H1 (cell line): Measurements from ENCODE around the gene COL8A2. TPM values are rescaled to one million over a fixed set of nuclear protein-coding genes. Genes with fewer than 3 reads are reported as not detected.

ENCODE experiments used
- CTCF ChIA-PET: fragments of 300-600 bp; sonication (Branson Sonifier 250); formaldehyde crosslinking; loops from one replicate; lab custom pipeline; 2021; ENCODE audit not compliant: partially characterized antibody; lab: Charles Lee
- POLR2A ChIA-PET: fragments of 300-600 bp; sonication (Branson Sonifier 250); formaldehyde crosslinking; loops from one replicate; lab custom pipeline; 2021; ENCODE audit warnings: inconsistent platforms; ENCODE audit not compliant: partially characterized antibody; lab: Charles Lee
- DNase-seq, 2 experiments: peaks; one replicate each; pipeline versions ENCODE4 v3.0.0 to v3.0.0-alpha.2; 2010 to 2022; ENCODE audit warnings: low spot score in 2 of 2, low read depth in 1 of 2, mixed read lengths in 1 of 2
- FAIRE-seq: peaks from 2 replicates; lab custom pipeline; 2011; peaks lifted over from hg19 to GRCh38; lab: Jason Lieb, UNC
- H2AFZ ChIP-seq: 2 replicates; pipeline ENCODE4 v1.8.1; 2012; ENCODE audit warnings: low read length, inconsistent platforms
- H2AK5ac ChIP-seq: 2 replicates; pipeline ENCODE4 v1.6.1; 2013; ENCODE audit warnings: low read depth, low read length
- H2BK120ac ChIP-seq: replicated peaks from 2 replicates; pipeline ENCODE3; 2013; ENCODE audit warnings: low read depth, low read length, inconsistent platforms
- H2BK12ac ChIP-seq: 2 replicates; pipeline ENCODE4 v1.6.1; 2013; ENCODE audit warnings: low read depth, low read length
- H2BK15ac ChIP-seq: 2 replicates; pipeline ENCODE4 v1.6.1; 2013; ENCODE audit warnings: low read length
- H2BK20ac ChIP-seq: 2 replicates; pipeline ENCODE4 v1.6.1; 2013; ENCODE audit warnings: low read length
- H2BK5ac ChIP-seq: 2 replicates; pipeline ENCODE4 v1.6.1; 2013; ENCODE audit warnings: low read depth, low read length
- H3K14ac ChIP-seq: 2 replicates; pipeline ENCODE4 v1.6.1; 2013; ENCODE audit warnings: inconsistent platforms; ENCODE audit not compliant: insufficient read length
- H3K18ac ChIP-seq: 2 replicates; pipeline ENCODE4 v1.6.1; 2013; ENCODE audit warnings: low read length; ENCODE audit errors: extremely low read depth
- H3K23ac ChIP-seq: 2 replicates; pipeline ENCODE4 v1.6.1; 2013; ENCODE audit warnings: inconsistent platforms; ENCODE audit not compliant: insufficient read length
- H3K23me2 ChIP-seq: 2 replicates; pipeline ENCODE4 v1.6.1; 2013; ENCODE audit warnings: low read depth, low read length
- H3K27ac ChIP-seq: 2 replicates; pipeline ENCODE4 v1.6.1; 2011; ENCODE audit warnings: low read depth, low read length, inconsistent platforms
- H3K27me3 ChIP-seq, 4 experiments: replicated peaks in 1 of 4; 1 replicate in 1 of 4; 2 replicates in 3 of 4; pipeline versions ENCODE4 v1.6.1 to v1.8.1; 2011 to 2013; ENCODE audit warnings: low read length in 3 of 4, mild to moderate bottlenecking in 3 of 4, inconsistent platforms in 2 of 4, mixed read lengths in 2 of 4, moderate library complexity in 1 of 4; ENCODE audit not compliant: control insufficient read depth in 3 of 4, insufficient read depth in 3 of 4; ENCODE audit errors: extremely low read depth in 1 of 4
- H3K36me3 ChIP-seq, 4 experiments: 2 replicates each; pipeline versions ENCODE4 v1.6.1 to v1.8.1; 2011 to 2013; ENCODE audit warnings: mild to moderate bottlenecking in 4 of 4, low read length in 3 of 4, moderate library complexity in 2 of 4, control low read depth in 1 of 4, inconsistent platforms in 1 of 4; ENCODE audit not compliant: insufficient read depth in 4 of 4, control insufficient read depth in 2 of 4
- H3K4ac ChIP-seq: replicated peaks from 2 replicates; pipeline ENCODE3; 2013; ENCODE audit warnings: low read length, low read depth, mixed read lengths, inconsistent platforms; ENCODE audit not compliant: insufficient read length
- H3K4me1 ChIP-seq, 4 experiments: replicated peaks in 1 of 4; 1 replicate in 1 of 4; 2 replicates in 3 of 4; pipeline versions ENCODE4 v1.6.1 to v1.8.1; 2011 to 2013; ENCODE audit warnings: low read length in 3 of 4, inconsistent platforms in 2 of 4, mixed read lengths in 1 of 4; ENCODE audit not compliant: insufficient read depth in 4 of 4, control insufficient read depth in 3 of 4
- H3K4me2 ChIP-seq, 2 experiments: 2 replicates each; pipeline versions ENCODE4 v1.6.1 to v1.8.1; 2011 to 2013; ENCODE audit warnings: low read depth in 2 of 2, low read length in 2 of 2, control low read depth in 1 of 2, inconsistent platforms in 1 of 2, mild to moderate bottlenecking in 1 of 2; ENCODE audit not compliant: insufficient read depth in 1 of 2
- H3K4me3 ChIP-seq, 4 experiments: fragments of 200-600, 300-600 bp in 1 of 4; sonication (generic), shearing (Covaris generic), sonication (Bioruptor Twin) in 1 of 4; 2 replicates each; pipeline versions ENCODE4 v1.5.1 to v1.8.1; 2011 to 2016; ENCODE audit warnings: low read length in 4 of 4, low read depth in 3 of 4, control low read depth in 2 of 4, inconsistent platforms in 2 of 4, mild to moderate bottlenecking in 2 of 4, mixed read lengths in 1 of 4, moderate library complexity in 1 of 4; ENCODE audit not compliant: insufficient read depth in 2 of 4; ENCODE audit errors: extremely low read depth in 1 of 4
- H3K56ac ChIP-seq: replicated peaks from 2 replicates; pipeline ENCODE3; 2013; ENCODE audit warnings: low read depth, mild to moderate bottlenecking, mixed read lengths, low read length, inconsistent platforms; ENCODE audit not compliant: insufficient read length
- H3K79me1 ChIP-seq: 2 replicates; pipeline ENCODE4 v1.6.1; 2013; ENCODE audit warnings: low read depth, low read length, control low read depth
- H3K79me2 ChIP-seq, 2 experiments: 2 replicates each; pipeline versions ENCODE4 v1.6.1 to v1.8.1; 2012 to 2013; ENCODE audit warnings: low read length in 2 of 2, mild to moderate bottlenecking in 2 of 2, inconsistent platforms in 1 of 2; ENCODE audit not compliant: insufficient read depth in 2 of 2, control insufficient read depth in 1 of 2
- H3K9ac ChIP-seq, 4 experiments: replicated peaks in 1 of 4; 1 replicate in 1 of 4; 2 replicates in 3 of 4; pipeline versions ENCODE4 v1.6.1 to v1.8.1; 2011 to 2013; ENCODE audit warnings: low read depth in 3 of 4, low read length in 3 of 4, control low read depth in 2 of 4, mild to moderate bottlenecking in 2 of 4, moderate library complexity in 2 of 4, inconsistent platforms in 1 of 4; ENCODE audit errors: extremely low read depth in 1 of 4
- H3K9me3 ChIP-seq, 2 experiments: 2 replicates each; pipeline versions ENCODE4 v1.6.1 to v1.8.1; 2012 to 2013; ENCODE audit warnings: mild to moderate bottlenecking in 2 of 2, moderate library complexity in 2 of 2, control low read depth in 1 of 2, inconsistent platforms in 1 of 2, low read depth in 1 of 2, low read length in 1 of 2, mixed read lengths in 1 of 2; ENCODE audit not compliant: insufficient read depth in 2 of 2
- H4K20me1 ChIP-seq, 2 experiments: replicated peaks in 1 of 2; 2 replicates each; pipeline versions ENCODE3 to v1.8.1; 2011 to 2013; ENCODE audit warnings: inconsistent platforms in 2 of 2, low read length in 2 of 2, mild to moderate bottlenecking in 1 of 2; ENCODE audit not compliant: insufficient read depth in 2 of 2, control insufficient read depth in 1 of 2
- H4K5ac ChIP-seq: 2 replicates; pipeline ENCODE4 v1.6.1; 2013; ENCODE audit warnings: low read length, low read depth, mixed read lengths, inconsistent platforms; ENCODE audit not compliant: insufficient read length
- H4K8ac ChIP-seq: 2 replicates; pipeline ENCODE4 v1.8.0; 2013; ENCODE audit warnings: mild to moderate bottlenecking, moderate library complexity, low read length, inconsistent platforms; ENCODE audit not compliant: insufficient read depth; ENCODE audit errors: extremely low read depth
- H4K91ac ChIP-seq: replicated peaks from 2 replicates; pipeline ENCODE3; 2013; ENCODE audit warnings: low read length, mixed read lengths, inconsistent platforms; ENCODE audit not compliant: insufficient read length
- NANOG ChIP-seq: IDR thresholded peaks from 2 replicates; pipeline ENCODE4 v1.6.1; 2011; ENCODE audit warnings: low read length, low read depth, mild to moderate bottlenecking, inconsistent platforms; ENCODE audit not compliant: insufficient read depth, poor library complexity, severe bottlenecking
- WGBS, 2 experiments: shearing (Covaris generic) in 1 of 2; methylation state at CpG; one replicate each; pipeline versions ENCODE4 v1.1.6 to v1.1.7; 2013 to 2015; ENCODE audit warnings: low lambda C conversion rate in 2 of 2, mixed read lengths in 2 of 2, inconsistent platforms in 1 of 2, low coverage in 1 of 2, missing lambda C conversion rate in 1 of 2; ENCODE audit not compliant: insufficient replicate concordance in 2 of 2, insufficient coverage in 1 of 2, insufficient read length in 1 of 2; ENCODE audit errors: extremely low coverage in 1 of 2, missing lambda C conversion rate in 1 of 2; 5-methylcytosine and 5-hydroxymethylcytosine counted together
- polyA plus RNA-seq, 7 experiments: library from polyadenylated mRNA; depleted of rRNA in 3 of 7; stranded (reverse) in 5 of 7; unstranded in 2 of 7; fragments of >200 nt in 5 of 7; fragments of 200-250 nt in 2 of 7; gene quantifications; 1 replicate in 5 of 7; 2 replicates in 1 of 7; 4 replicates in 1 of 7; pipeline versions ENCODE4 v1.2.1 to v1.2.3, GENCODE V29; 2011 to 2013; ENCODE audit warnings: missing spikeins in 2 of 7, mixed read lengths in 2 of 7
- total RNA-seq: library from RNA; stranded (reverse); fragmentation: NEBNext Ultra II Directional; extraction: Animal tissue kit (Norgen Biotek cat#: 25700); gene quantifications from 2 replicates; pipeline ENCODE4 v1.2.1, GENCODE V29; 2021
- TF ChIP-seq, protein P1 (sequence below): IDR thresholded peaks from 2 replicates; pipeline ENCODE4 v1.6.1; 2012; ENCODE audit warnings: inconsistent platforms
- TF ChIP-seq, protein P2 (sequence below): IDR thresholded peaks from 2 replicates; pipeline ENCODE4 v1.6.1; 2011; ENCODE audit warnings: low read length, improper control_type of control experiment

COL8A2 gene
- total and polyA plus RNA-seq, 2 of the 8 experiments (the other 6 are each of a cell fraction or from before 2014, with no cell fraction given), result 2.1 to 2.8 TPM

DNA sequence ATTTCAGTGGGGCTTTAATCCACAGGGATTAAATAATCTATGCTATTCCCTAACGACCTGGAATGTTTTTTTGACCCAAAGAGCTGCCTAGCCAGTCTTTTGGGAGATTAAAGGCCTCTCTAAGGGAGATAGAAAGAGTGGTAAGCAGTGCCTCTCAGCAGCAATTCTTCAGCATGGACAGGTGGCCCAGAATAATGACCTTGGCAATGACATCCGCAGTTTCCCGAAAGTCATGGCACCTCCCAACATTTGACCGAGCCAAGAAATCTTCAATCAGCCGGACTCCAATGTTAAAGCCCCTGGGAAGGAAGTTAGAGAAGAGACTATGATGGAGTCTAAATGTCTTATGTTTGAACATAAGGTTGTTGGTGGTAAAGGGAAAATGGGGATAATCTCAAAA lies 14.5 kb upstream of the COL8A2 start:
- no peak overlapping the region for H4K5ac ChIP-seq
- no peak overlapping the region for H2AFZ ChIP-seq

More for the DNA sequence above, 14.5 kb upstream of the COL8A2 start:
- CTCF ChIA-PET, result interaction anchor here (1.5 to 20.9 kb wide), 2 partner anchors 10 to 35 kb away, joined by 3 to 738 read pairs; partner anchors contain the start of genes ADPRS and TRAPPC3
- H4K20me1 ChIP-seq, result peaks cover 0 to 2% of the 10 kb centered on the region in 2 experiments
- no peak overlapping the region for H2BK5ac ChIP-seq
- H3K14ac ChIP-seq, result no peak overlapping the region
- DNase-seq, result no peak
- no peak overlapping the region for H3K4ac ChIP-seq
- no peak overlapping the region for H2BK15ac ChIP-seq
- no peak overlapping the region for H2AK5ac ChIP-seq
- 93% methylated on average over 5 of the region's 5 CpGs; no CpG with 5 or more reads in 1 of the 2 experiments for WGBS, 2 experiments
- H3K23ac ChIP-seq, result no peak overlapping the region
- H3K4me2 ChIP-seq, result no peak overlapping the region
- POLR2A ChIA-PET, result no interaction called here
- no peak overlapping the region for H2BK12ac ChIP-seq
- no peak overlapping the region for H3K27ac ChIP-seq
- H3K9ac ChIP-seq, result no peak overlapping the region
- peaks cover 0 to 3% (median 0%) of the 10 kb centered on the region in 4 experiments; a peak in 4 of 8 replicates for H3K36me3 ChIP-seq
- no peak overlapping the region for H4K8ac ChIP-seq
- H3K18ac ChIP-seq, result no peak overlapping the region
- peaks cover 0 to under 1% (median 0%) of the 10 kb centered on the region in 4 experiments; a peak in 2 of 7 replicates for H3K4me1 ChIP-seq
- no peaks in the 10 kb centered on the region for H3K79me2 ChIP-seq
- H4K91ac ChIP-seq, result no peak overlapping the region
- no peaks in the 10 kb centered on the region for H3K23me2 ChIP-seq
- no peak overlapping the region for H2BK120ac ChIP-seq
- TF ChIP-seq, protein P1, sequence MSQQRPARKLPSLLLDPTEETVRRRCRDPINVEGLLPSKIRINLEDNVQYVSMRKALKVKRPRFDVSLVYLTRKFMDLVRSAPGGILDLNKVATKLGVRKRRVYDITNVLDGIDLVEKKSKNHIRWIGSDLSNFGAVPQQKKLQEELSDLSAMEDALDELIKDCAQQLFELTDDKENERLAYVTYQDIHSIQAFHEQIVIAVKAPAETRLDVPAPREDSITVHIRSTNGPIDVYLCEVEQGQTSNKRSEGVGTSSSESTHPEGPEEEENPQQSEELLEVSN, result no peak
- TF ChIP-seq, protein P2, sequence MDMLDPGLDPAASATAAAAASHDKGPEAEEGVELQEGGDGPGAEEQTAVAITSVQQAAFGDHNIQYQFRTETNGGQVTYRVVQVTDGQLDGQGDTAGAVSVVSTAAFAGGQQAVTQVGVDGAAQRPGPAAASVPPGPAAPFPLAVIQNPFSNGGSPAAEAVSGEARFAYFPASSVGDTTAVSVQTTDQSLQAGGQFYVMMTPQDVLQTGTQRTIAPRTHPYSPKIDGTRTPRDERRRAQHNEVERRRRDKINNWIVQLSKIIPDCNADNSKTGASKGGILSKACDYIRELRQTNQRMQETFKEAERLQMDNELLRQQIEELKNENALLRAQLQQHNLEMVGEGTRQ, result no peak
- TF ChIP-seq NANOG, result no peak
- H3K27me3 ChIP-seq, result no peaks in the 10 kb centered on the region
- H3K4me3 ChIP-seq, result no peak overlapping the region
- H3K9me3 ChIP-seq, result no peaks in the 10 kb centered on the region
- FAIRE-seq, result no peak
- H2BK20ac ChIP-seq, result no peak overlapping the region
- 0 out of 2 replicates have a peak, but pooled peaks cover 1% of the 10 kb centered on the region for H3K79me1 ChIP-seq
- H3K56ac ChIP-seq, result no peak overlapping the region
